NCI-H1092 treated with DMSO at 0.1 percent for 48 hours (cell line): ENCODE measurements around the gene ANKHD1.
"Not testable (repeated sequence)": the region's sequence is repeated elsewhere in the genome, so short reads cannot be mapped to it uniquely, and the experiment has no call there.

Experiments
- DNase-seq: peaks from one replicate; lab custom pipeline; 2025; lab: John Stamatoyannopoulos, UW

The ANKHD1 gene

GRCh38 chr5:140565024-140565779 lies 163.6 kb downstream of the ANKHD1 start:
- no peak for DNase-seq

- DNase-seq, result no peak
These were observed 164.1 kb downstream of the ANKHD1 start for GRCh38 chr5:140565780-140566095.

GRCh38 chr5:140566665-140567064 lies 165.0 kb downstream of the ANKHD1 start:
- no peak for DNase-seq

GRCh38 chr5:140567136-140567818 lies 165.6 kb downstream of the ANKHD1 start:
- no peak for DNase-seq

GRCh38 chr5:140567871-140568270 lies 166.2 kb downstream of the ANKHD1 start:
- no peak for DNase-seq

GRCh38 chr5:140568443-140569063 lies 166.9 kb downstream of the ANKHD1 start:
- no peak for DNase-seq

- no peak for DNase-seq
These were observed 167.6 kb downstream of the ANKHD1 start for GRCh38 chr5:140569197-140569596.

- DNase-seq, result no peak
These were observed 168.4 kb downstream of the ANKHD1 start for GRCh38 chr5:140570058-140570457.

GRCh38 chr5:140570488-140570887 lies 168.9 kb downstream of the ANKHD1 start:
- DNase-seq, result no peak

- DNase-seq, result no peak
These were observed 169.5 kb downstream of the ANKHD1 start for GRCh38 chr5:140571105-140571504.

- no peak for DNase-seq
These were observed 172.1 kb downstream of the ANKHD1 start for GRCh38 chr5:140573683-140574082.

- no peak for DNase-seq
These were observed 172.5 kb downstream of the ANKHD1 start for GRCh38 chr5:140574165-140574564.

GRCh38 chr5:140575309-140575708 lies 173.7 kb downstream of the ANKHD1 start:
- no peak for DNase-seq

- no peak for DNase-seq
These were observed 175.2 kb downstream of the ANKHD1 start for GRCh38 chr5:140576776-140577201.

- not testable (repeated sequence) for DNase-seq
These were observed 177.6 kb downstream of the ANKHD1 start for GRCh38 chr5:140579188-140579747.

- DNase-seq, result no peak
These were observed 185.9 kb downstream of the ANKHD1 start for GRCh38 chr5:140587495-140587894.

GRCh38 chr5:140588311-140589070 lies 186.9 kb downstream of the ANKHD1 start:
- no peak for DNase-seq
